ENCODE data around the gene SLC32A1. TPM values are rescaled to one million over a fixed set of nuclear protein-coding genes. Genes with fewer than 3 reads are reported as not detected.

SLC32A1 gene
- total and polyA plus RNA-seq, 2 of the 13 experiments (the other 11 are each of a cell fraction or from before 2014, with no cell fraction given) = not detected

DNA sequence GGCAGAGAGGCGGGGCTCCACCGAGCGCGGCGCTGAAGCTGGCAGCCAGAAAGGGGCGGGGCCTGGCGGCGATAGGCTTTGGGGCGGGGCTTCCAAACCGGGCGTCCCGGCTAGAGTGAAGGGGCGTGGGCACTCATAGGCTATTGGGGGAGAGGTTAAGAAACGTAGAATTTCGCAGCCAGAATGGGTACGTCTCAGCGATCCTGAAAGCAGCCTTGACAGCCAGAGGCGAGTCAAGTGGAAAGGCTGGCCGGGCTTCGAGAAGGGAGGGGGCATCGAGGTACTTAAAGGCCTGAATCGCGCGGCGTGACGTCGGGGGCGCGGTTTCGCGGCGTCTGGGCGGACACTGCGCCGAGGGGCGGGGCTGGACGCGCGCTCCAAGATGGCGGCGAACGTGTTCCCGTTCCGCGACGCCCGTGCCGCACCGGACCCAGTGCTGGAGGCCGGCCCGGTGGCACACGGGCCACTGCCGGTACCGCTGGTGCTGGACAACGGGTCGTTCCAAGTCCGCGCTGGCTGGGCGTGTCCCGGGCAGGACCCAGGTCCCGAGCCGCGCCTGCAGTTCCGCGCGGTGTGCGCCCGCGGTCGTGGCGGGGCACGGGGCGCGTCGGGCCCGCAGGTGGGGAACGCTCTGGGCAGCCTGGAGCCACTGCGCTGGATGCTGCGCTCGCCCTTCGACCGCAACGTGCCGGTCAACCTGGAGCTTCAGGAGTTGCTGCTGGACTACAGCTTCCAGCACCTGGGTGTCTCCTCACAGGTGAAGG is 24.0 kb downstream of the SLC32A1 start, which contains the start of gene ACTR5 (continued):
- TF ChIP-seq ZSCAN20 (CRISPR knock-in tag; IDR thresholded peaks at IDR 0.05; ENCODE audit: borderline replicate concordance) (peak; percentile 98; the same call in 1 of the 2 replicates), SNAPC4 (CRISPR knock-in tag; IDR thresholded peaks at IDR 0.05) (no peak; the same call in 1 of the 2 replicates), ZNF768 (CRISPR knock-in tag; IDR thresholded peaks at IDR 0.05) (peak; percentile 87; the same call in 1 of the 2 replicates), ZNF263 (CRISPR knock-in tag; IDR thresholded peaks at IDR 0.05) (no peak; the same call in 1 of the 2 replicates), ZFP36 (IDR thresholded peaks at IDR 0.05; ENCODE audit: borderline replicate concordance, low read depth, low read length, partially characterized antibody) (no peak), SP4 (CRISPR knock-in tag; IDR thresholded peaks at IDR 0.05) (peak; percentile 98), ZNF547 (CRISPR knock-in tag; IDR thresholded peaks at IDR 0.05) (peak; percentile 97), ZNF282 (IDR thresholded peaks at IDR 0.05; ENCODE audit: partially characterized antibody) (no peak), MIXL1 (CRISPR knock-in tag; IDR thresholded peaks at IDR 0.05) (peak; percentile 67; the same call in 1 of the 2 replicates), GMEB1 (CRISPR knock-in tag; IDR thresholded peaks at IDR 0.05; ENCODE audit: borderline replicate concordance) (peak; percentile 98), ZNF724P (CRISPR knock-in tag; IDR thresholded peaks at IDR 0.05; ENCODE audit: borderline replicate concordance) (peak; percentile 95; the same call in 1 of the 2 replicates), MAF1 (CRISPR knock-in tag; IDR thresholded peaks at IDR 0.05; ENCODE audit: borderline replicate concordance) (peak; percentile 93; the same call in 1 of the 2 replicates), ZEB1 (IDR thresholded peaks at IDR 0.05; ENCODE audit: insufficient replicate concordance, low read depth) (no peak), ZFYVE20 (CRISPR knock-in tag; IDR thresholded peaks at IDR 0.05; ENCODE audit: borderline replicate concordance, low read depth) (peak; percentile 83), MEF2D (CRISPR knock-in tag; IDR thresholded peaks at IDR 0.05) (peak; percentile 83; the same call in 1 of the 2 replicates), ZSCAN21 (CRISPR knock-in tag; IDR thresholded peaks at IDR 0.05; ENCODE audit: borderline replicate concordance) (peak; percentile 95), SP140L (CRISPR knock-in tag; IDR thresholded peaks at IDR 0.05; ENCODE audit: borderline replicate concordance) (no peak), SNAPC2 (CRISPR knock-in tag; IDR thresholded peaks at IDR 0.05) (peak; percentile 94)
- TF ChIP-seq, protein P1, sequence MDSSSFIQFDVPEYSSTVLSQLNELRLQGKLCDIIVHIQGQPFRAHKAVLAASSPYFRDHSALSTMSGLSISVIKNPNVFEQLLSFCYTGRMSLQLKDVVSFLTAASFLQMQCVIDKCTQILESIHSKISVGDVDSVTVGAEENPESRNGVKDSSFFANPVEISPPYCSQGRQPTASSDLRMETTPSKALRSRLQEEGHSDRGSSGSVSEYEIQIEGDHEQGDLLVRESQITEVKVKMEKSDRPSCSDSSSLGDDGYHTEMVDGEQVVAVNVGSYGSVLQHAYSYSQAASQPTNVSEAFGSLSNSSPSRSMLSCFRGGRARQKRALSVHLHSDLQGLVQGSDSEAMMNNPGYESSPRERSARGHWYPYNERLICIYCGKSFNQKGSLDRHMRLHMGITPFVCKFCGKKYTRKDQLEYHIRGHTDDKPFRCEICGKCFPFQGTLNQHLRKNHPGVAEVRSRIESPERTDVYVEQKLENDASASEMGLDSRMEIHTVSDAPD (CRISPR knock-in tag; IDR thresholded peaks at IDR 0.05) = 0 out of 2 replicates have a peak, but pooled peaks have one; percentile 41
- TF ChIP-seq, protein P2, sequence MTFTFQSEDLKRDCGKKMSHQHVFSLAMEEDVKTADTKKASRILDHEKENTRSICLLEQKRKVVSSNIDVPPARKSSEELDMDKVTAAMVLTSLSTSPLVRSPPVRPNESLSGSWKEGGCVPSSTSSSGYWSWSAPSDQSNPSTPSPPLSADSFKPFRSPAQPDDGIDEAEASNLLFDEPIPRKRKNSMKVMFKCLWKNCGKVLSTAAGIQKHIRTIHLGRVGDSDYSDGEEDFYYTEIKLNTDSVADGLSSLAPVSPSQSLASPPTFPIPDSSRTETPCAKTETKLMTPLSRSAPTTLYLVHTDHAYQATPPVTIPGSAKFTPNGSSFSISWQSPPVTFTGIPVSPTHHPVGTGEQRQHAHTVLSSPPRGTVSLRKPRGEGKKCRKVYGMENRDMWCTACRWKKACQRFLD (CRISPR knock-in tag; IDR thresholded peaks at IDR 0.05; ENCODE audit: borderline replicate concordance) = peak; percentile 96
